Activated CD4-positive, alpha-beta T cell treated with anti-CD3 and anti-CD28 coated beads, Interleukin-2, Interleukin-6, amounts not matched to agents 100 ng/mL and 50 ng/mL, durations not matched to agents 16 hours and 8 hours (primary cell): ENCODE data around the gene IER2.
"Not testable (repeated sequence)": the region's sequence is repeated elsewhere in the genome, so short reads cannot be mapped to it uniquely, and the experiment has no call there.

ENCODE experiments used
- DNase-seq: peaks from one replicate; pipeline ENCODE4 v3.0.0-alpha.2; 2020

IER2 gene

DNA sequence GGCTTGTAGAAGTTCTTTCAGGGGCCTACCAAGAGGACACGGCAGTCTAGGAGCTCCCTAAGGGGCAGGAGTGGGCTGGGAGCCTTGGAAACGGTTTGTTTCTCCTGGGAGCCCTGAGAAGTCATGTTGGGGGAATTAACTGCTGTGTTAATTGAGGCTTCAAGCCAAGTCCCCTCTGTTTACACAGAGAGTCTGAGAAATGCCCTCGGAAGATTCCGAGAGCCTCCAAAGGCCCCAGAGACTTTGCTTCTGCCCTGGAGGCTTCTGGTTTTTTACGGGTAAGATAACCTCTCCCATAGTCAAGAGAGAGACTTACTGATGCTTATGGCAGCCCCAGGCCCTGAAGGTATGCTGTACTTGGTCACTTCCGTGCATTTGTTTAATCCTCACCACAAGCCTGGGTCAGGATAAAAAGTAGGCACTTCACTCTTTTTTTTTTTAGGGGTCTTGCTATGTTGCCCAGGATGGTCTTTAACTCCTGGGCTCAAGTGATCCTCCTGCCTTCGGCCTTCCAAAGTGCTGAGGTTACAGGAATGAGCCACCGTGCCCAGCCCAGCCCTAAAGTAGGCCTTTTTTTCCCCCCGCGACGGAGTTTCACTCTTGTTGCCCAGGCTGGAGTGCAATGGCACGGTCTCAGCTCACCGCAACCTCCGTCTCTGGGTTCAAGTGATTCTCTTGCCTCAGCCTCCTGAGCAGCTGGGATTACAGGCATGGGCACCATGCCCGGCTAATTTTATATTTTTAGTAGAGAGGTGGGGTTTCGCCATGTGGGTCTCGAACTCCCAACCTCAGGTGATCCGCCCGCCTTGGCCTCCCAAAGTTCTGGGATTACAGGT, 15.2 kb downstream of the IER2 start:
- no peak for DNase-seq

DNA sequence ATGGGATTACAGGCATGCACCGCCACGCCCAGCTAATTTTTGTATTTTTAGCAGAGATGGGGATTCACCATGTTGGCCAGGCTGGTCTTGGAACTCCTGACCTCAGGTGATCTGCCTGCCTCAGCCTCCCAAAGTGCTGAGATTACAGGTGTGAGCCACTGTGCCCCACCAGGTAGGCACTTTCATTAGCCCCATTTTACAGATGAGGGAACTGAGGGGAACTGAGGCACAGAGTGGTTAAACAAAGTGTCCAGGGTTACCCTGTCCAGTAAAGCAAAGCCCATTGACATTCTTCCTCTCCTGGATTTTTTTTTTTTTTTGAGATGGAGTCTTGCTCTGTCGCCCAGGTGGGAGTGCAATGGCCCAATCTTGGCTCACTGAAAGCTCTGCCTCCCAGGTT, 15.9 kb downstream of the IER2 start:
- not testable (repeated sequence) for DNase-seq

DNA sequence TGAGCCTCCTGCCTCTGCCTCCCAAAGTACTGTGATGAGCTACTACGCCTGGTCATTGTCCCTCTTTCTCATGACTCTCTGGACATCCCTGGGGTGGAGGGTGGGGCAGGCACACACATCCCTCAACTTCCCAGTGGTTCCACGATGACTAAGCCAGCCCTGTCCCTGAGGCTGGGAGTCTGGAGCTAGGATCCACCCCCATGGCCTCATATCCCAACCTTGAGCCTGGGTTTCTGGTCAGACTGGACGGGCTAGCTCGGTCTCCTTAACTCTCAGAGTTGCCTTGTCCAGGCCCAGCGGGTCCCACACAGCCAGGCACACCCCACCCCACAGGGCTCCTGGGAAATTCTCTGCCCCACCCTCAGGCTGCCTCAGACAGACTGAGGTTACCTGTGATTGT, 19.6 kb downstream of the IER2 start:
- DNase-seq, result no peak

DNA sequence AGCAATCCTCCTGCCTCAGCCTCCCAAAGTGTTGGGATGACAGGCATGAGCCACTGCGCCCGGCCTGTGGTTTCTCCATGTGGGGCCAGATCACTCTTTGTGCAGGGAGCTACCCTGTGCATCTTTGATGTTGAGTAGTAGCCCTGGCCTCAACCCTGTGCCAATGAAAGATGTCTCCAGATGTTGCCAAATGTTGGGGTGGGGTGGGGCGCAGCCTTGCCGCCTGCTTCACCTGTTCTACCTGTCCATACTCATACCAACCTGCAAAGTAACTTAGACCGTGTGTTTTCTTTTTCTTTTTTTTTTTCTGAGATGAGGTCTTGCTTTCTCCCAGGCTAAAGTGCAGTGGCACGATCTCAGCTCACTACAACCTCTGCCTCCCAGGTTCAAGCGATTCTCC, 20.9 kb downstream of the IER2 start:
- no peak for DNase-seq

DNA sequence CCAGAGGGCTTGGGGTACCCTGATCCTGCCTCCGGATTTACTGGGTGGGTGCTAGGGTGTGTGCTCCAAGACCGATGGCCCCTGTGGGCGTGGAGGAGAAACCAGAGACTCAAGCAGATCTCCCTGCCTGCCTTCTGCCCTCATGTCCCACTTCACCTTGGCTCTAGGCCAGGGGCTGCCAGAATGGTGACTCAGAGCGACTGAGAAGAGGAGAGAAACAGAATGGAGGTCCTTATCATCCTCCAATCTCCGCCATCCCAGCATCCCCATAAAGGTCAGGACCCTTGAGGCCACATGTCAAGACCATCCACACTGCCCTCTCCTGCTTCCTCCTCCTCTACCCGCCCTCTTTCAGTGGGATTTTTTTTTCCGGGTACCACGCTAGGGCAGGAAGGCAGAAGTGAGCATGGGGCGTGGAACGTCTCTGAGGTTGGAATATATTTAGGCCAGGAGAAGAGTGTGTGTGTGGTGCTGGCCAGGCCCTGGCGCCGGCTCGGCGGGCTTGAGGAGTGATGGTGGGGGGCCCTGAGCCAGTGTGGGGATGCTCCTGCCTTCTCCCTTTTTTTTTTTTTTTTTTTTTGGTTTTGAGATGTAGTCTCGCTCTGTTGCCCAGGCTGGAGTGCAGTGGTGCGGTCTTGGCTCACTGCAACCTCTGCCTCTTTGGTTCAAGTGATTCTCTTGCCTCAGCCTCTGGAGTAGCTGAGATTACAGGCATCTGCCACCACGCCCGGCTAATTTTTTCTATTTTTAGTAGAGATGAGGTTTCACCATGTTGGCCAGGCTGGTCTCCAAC, 22.3 kb downstream of the IER2 start:
- peak; percentile 47 for DNase-seq

DNA sequence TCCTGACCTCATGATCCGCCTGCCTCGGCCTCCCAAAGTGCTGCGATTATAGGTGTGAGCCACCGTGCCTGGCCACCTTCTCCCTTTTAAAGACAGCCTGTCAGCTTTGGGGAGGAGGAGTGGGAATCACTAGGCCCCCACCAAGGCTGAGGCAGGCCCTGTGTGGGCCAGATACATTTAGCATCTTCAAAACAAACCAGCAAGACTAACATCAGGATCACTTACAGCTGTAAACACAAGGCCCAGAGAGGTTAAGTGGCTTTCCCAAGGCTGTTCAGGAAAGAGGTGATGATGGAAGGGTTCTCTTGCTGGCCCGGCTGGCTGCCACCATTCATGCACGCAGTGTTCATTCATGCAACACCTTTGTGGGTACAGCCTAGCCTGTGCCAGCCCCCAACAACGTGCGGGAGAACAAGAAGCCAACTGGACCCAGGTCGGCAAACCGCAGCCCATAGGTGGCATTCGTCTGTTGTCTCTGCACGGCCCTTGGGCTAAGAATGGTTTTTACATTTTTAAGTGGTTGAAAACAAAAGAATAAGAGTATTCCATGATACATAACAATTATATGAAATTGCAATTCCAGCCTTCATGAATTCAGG, 23.0 kb downstream of the IER2 start:
- no peak for DNase-seq

DNA sequence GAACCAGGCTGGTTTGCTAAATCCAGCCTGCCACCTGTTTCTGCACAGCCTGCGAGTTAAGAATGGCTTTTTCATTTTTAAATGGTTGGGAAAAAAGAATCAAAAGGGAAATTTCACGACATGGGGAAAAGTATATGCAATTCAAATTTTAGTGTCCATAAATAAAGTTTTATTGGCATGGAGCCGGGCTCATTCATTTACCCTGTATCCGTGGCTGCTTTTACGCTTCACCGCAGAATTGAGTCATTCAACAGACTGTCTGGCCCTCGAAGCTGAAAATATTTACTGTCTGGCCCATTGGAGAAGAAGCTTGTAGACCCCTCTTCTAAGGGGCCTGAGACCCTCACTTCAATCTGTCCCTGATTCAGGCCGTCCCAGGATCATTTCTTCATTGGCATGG, 26.1 kb downstream of the IER2 start:
- no peak for DNase-seq

DNA sequence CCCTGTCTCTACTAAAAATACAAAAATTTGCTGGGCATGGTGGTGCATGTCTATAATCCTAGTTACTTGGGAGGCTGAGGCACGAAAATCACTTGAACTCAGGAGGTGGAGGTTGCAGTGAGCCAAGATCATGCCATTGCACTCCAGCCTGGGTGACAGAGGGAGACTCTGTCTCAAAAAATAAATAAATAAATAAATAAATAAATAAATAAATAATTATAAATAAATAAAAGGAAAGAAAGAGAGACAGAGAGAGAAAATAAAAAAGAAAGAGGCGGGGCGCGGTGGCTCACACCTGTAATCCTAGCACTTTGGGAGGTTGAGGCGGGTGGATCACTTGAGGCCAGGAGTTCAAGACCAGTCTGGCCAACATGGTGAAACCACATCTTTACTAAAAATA, 27.4 kb downstream of the IER2 start:
- DNase-seq, result not testable (repeated sequence)

DNA sequence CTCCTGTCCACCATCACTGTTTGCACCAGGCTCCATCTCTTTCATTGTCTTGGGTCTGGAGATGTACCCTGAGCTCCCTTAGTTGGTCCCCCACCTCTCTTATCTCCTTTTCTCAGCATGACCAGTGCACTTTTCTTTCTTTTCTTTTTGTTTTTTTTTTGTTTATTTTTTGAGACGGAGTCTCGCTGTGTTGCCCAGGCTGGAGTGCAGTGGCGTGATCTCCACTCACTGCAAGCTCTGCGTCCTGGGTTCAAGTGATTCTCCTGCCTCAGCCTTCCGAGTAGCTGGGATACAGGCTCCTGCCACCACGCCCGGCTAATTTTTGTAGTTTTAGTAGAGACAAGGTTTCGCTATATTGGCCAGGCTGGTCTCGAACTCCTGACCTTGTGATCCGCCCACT, 28.1 kb downstream of the IER2 start:
- DNase-seq, result not testable (repeated sequence)

DNA sequence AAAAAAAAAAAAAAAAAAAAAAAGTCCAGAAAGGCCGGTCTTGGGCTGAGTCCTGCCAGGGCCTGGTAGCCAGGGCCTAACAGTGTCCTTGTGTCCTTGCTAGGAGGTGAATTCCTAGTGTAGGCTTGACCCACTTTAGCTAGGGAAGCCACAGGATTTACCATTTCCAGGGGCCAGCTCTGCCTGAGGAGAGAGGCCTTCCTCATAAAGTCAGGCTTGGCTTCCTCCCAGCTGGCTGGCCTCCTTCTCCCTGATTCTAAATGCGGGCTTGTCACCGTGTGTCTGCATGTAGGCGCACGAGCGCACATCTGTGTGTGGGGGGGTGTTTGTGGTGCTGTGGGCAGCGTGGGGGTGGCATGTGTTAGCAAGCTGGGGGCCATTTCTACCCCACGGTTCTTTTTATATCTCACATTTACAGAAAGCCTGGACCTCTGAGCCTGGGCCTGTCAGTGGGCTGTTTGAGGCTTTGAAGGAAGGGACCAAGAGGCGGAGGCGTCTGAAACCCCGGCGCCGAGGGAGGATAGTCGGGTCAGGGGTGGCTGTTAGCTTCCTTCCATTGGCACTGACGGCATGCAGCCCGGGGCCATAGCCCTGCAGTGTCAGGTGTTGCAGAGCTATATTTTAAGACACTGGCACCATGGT, 31.7 kb downstream of the IER2 start:
- DNase-seq, result peak; percentile 30

DNA sequence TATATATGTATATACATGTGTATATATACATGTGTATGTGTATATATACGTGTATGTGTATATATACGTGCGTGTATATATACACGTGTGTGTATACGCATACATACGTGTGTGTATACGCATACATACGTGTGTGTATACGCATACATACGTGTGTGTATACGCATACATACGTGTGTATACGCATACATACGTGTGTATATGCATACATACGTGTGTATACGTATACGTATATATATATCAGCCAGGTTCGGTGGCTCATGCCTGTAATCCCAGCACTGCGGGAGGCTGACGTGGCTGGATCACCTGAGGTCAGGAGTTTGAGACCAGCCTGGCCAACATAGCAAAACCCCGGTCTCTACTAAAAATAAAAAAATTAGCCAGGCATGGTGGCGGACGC, 34.7 kb downstream of the IER2 start:
- not testable (repeated sequence) for DNase-seq

DNA sequence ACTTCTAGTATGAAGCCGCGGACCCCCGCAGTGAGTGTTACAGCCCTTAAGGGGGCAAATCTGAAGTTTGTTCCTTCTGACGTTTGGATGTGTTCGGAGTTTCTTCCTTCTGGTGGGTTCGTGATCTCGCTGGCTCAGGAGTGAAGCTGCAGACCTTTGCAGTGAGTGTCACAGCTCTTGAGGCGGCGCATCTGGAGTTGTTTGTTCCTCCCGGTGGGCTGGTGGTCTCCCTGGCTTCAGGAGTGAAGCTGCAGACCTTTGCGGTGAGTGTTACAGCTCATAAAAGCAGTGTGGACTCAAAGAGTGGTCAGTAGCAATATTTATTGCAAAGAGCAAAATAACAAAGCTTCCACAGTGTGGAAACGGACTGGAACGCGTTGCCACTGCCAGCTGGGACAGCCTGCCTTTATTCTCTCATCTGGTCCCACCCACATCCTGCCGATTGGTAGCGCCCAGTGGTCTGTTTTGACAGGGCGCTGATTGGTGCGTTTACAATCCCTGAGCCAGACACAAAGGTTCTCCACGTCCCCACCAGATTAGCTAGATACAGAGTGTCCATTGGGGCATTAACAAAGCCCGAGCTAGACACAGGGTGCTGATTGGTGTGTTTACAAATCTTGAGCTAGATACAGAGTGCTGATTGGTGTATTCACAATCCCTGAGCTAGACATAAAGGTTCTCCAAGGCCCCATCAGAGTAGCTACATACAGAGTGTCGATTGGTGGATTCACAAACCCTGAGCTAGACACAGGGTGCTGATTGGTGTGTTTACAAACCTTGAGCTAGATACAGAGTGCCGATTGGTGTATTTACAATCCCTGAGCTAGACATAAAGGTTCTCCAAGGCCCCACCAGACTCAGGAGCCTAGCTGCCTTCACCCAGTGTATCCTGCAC, 35.8 kb downstream of the IER2 start:
- DNase-seq, result not testable (repeated sequence)

DNA sequence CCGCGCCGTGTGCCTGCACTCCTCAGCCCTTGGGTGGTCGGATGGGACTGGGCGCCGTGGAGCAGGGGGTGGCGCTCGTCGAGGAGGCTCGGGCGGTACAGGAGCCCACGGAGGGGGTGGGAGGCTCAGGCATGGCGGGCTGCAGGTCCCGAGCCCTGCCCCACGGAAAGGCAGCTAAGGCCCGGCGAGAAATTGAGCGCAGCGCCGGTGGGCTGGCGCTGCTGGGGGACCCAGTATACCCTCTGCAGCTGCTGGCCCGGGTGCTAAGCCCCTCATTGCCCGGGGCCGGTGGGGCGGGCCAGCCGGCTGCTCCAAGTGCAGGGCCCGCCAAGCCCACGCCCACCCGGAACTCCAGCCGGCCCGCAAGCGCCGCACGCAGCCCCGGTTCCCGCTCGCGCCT, 36.5 kb downstream of the IER2 start:
- DNase-seq, result not testable (repeated sequence)

DNA sequence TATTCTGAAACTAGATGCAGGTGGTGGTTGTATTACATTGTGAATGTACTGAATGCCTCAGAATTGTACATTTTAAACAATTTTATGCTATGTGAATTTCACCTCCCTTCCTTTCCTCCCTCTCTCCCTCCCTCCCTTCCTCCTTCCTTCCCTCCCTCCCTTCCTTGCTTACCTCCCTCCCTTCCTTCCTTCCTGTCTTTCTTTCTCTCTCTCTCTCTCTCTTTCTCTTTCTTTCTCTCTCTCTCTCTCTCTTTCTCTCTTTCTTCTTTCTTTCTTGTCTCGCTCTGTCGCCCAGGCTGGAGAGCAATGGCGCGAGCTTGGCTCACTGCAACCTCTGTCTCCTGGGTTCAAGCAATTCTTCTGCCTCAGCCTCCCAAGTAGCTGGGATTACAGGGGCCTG, 37.2 kb downstream of the IER2 start:
- DNase-seq, result no peak

DNA sequence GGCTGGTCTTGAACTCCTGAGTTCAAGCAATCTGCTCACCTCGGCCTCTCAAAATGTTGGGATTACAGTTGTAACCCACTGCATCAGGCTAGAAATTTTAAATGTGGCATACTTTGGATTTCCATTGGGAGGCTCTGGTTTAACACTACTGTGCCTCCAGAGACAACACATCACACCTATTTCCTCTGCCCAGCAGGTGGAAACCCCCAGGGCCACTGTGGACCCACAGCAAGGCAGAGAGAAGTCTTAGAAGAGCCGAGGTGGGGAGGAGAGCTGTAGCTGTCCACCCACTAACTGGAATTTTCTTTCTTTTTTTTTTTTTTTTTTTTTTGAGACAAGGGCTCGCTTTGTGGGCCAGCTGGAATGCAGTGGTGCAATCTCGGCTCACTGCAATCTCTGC, 39.4 kb downstream of the IER2 start:
- no peak for DNase-seq

DNA sequence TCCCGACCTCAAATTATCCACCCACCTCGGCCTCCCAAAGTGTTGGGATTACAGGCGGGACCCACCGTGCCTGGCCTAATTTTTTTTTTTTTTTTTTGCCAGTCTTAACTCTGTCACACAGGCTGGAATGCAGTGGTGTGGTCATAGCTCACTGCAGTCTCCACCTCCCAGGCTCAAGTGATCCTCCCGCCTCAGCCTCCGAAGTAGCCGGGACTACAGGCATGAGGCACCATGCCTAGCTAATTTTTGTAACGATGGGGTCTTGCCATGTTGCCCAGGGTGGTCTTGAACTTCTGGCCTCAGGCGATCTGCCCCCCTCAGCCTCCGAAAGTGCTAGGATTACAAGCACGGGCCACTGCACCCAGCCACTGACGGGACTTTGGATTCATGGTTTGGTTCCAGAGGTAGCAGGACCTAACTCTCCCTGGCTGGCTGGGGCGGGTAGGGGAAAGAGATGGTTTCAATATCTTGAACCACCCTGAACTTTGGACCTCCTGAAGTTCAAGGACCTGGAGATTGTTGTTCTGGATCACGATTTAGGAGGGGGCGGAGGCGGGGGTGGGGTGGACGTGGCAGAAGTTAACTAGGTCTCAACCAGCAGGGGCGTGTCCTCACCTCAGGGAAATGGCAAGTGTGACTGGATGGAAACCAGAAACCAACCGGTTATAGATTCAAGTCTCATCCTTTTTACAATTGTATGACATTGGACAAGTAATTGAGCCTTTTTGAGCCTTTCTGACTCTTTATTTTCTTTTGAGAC, 40.8 kb downstream of the IER2 start:
- no peak for DNase-seq

DNA sequence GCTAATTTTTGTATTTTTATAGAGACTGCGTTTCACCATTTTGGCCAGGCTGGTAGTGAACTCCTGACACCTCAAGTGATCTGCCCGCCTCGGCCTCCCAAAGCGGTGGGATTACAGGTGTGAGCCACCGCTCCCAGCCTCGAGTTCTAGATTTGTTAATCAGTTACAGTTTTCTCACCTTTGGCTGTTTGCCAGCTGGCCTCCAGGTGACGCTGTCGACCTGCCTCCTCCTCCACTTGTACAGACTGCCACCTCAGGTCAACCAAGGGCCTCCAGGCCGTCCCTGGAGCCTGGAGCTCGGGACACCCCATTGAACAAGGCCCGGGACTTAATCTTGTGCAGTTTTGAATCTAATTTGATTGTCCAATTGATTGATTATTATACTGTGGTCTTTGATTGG, 45.5 kb downstream of the IER2 start:
- DNase-seq, result peak; percentile 55

DNA sequence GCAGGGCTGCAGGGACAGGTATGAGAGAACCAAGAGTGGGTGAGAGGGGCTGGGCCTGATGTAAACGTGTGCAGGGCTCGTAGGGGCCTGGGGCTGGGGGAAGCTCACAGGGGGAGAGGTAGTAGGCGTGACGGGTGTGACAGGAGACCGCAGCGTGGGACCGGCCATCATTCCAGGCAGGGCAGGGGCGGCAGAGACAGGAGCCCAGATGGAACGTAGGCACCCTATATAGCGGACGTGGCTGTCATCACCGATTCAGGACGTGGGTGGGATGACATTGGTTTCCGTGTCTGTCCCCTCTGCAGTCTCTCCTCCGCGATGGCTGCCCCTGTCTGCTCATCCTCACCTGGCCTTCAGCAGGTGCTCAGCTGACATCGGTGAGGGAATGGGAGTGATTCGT, 48.4 kb downstream of the IER2 start:
- no peak for DNase-seq

DNA sequence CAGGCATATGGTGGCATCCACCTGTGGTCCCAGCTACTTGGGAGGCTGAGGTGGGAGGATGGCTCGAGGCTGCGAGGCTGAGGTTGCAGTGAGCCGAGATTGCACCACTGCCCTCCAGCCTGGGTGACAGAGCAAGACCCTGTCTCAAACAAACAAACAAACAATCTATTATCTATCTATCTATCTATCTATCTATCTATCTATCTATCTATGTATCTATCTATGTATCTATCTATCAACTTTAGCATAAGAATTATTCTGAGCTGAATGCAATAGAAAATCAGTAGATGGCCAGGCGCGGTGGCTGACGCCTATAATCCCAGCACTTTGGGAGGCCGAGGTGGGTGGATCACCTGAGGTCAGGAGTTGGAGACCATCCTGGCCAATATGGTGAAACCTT, 51.9 kb downstream of the IER2 start:
- DNase-seq, result not testable (repeated sequence)
